Activated CD8-positive, alpha-beta memory T cell treated with anti-CD3 and anti-CD28 coated beads for 36 hours (primary cell): Measurements from ENCODE around the gene EIF4H. TPM values are rescaled to one million over a fixed set of nuclear protein-coding genes. Genes with fewer than 3 reads are reported as not detected.
"Not testable (repeated sequence)": the region's sequence is repeated elsewhere in the genome, so short reads cannot be mapped to it uniquely, and the experiment has no call there.

Experiments
- CTCF ChIA-PET: fragments of 350-600 bp; sonication (Branson Sonifier 250); formaldehyde crosslinking; loops from one replicate; lab custom pipeline; 2021; ENCODE audit warnings: antibody characterized with exemption; lab: Charles Lee
- POLR2A ChIA-PET: fragments of 350-600 bp; sonication (Branson Sonifier 250); formaldehyde crosslinking; loops from one replicate; lab custom pipeline; 2021; ENCODE audit warnings: antibody characterized with exemption; lab: Charles Lee
- total RNA-seq, 2 experiments: library from RNA; stranded (reverse); gene quantifications; one replicate each; pipeline ENCODE4 v1.2.3, GENCODE V29; 2021

The EIF4H gene
- total RNA-seq, 2 experiments from 2014 or later: 411 to 415 TPM

DNA sequence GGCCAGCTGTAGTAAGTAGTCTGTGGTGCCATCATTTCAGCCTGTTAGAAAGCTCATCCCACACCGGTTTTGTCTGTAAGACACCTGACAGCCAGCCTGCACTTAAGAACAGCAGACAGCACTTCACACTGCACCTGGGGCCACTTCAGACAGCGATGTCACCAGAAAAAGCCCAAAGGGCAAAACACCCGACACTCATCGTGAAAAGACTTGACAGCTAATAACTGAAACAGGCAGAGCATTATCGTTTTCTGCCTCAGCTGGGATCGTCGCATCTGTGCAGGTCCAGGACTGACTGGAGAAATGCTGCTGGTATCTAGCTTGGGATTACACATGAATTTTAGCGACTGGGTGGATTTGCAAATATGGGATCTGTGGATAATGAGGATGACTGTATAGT is 18.9 kb downstream of the EIF4H start:
- CTCF ChIA-PET: interaction anchor here (0.6 to 2.3 kb wide), 4 partner anchors 9 to 208 kb away, joined by 3 to 11 read pairs (median 4); no protein-coding TSS in a partner anchor
- POLR2A ChIA-PET: interaction anchor here (0.6 kb wide), 1 partner anchor 67 kb away, joined by 3 read pairs; no protein-coding TSS in a partner anchor

DNA sequence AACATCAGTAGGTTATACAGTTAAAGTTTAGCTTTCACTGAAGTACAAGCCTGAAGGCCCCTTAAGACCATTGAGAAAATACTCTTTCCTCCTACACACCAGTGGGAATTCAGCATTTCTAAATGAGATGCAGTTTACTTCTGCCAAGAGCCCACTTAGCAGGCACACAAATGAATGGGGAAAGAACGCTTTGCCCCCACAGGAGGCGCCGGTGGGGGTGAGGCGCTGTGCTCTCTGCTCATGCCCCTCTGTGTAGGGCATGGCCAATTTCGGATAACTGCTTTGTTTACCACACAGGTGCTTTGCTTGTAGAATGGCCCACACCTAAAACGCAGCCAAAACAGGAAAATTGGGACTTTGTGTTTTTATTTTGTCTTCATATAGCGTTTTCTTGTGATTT is 19.8 kb downstream of the EIF4H start:
- ChIA-PET CTCF (interaction anchor here (1.4 to 2.3 kb wide), 2 partner anchors 10 to 13 kb away, joined by 4 to 11 read pairs; no protein-coding TSS in a partner anchor), POLR2A (no interaction called here)

DNA sequence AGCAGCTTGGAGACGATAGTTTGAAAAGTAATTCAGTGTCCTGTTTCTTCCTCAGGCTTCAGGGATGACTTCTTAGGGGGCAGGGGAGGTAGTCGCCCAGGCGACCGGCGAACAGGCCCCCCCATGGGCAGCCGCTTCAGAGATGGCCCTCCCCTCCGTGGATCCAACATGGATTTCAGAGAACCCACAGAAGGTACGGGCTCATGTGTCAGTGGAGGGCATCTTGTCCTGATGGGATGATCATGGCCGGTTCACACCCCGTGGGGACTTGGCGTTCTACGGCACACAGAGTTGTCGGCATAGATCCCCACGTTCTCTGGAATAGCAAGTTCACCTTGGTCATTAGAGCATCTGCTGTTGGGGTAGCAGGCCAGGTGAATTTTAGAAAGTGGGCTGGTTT is 20.5 kb downstream of the EIF4H start:
- POLR2A ChIA-PET: no interaction called here
- CTCF ChIA-PET: no interaction called here

DNA sequence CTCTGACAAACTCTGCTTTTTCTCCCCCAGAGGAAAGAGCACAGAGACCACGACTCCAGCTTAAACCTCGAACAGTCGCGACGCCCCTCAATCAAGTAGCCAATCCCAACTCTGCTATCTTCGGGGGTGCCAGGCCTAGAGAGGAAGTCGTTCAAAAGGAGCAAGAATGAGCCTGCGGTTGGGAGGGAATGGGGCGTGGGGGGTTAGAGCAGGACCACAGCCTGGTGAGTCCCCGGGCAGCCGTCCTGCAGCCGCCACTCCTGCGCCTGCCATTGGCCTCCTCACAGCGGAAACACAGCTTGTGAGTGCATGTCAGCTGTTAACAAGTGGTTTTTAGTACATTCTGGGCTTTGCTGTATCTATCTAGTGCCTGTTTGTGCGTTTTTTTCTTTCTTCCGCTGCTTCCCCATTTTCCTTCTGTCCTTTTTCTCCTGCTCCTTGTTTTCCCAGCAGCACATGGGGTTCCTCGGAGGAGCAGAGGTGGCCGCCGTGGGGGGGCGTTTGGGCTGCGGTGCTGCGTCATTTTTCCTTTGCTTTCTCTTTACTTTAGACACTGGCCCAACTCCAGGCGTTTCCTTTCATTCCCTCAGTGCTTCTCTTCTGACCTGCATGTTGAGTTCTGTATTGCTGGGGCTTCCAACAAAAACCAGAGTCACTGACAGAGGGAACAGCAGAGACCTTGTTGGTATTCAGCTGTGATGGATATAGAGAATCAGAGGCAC is 21.1 kb downstream of the EIF4H start:
- CTCF ChIA-PET: not testable (repeated sequence)

DNA sequence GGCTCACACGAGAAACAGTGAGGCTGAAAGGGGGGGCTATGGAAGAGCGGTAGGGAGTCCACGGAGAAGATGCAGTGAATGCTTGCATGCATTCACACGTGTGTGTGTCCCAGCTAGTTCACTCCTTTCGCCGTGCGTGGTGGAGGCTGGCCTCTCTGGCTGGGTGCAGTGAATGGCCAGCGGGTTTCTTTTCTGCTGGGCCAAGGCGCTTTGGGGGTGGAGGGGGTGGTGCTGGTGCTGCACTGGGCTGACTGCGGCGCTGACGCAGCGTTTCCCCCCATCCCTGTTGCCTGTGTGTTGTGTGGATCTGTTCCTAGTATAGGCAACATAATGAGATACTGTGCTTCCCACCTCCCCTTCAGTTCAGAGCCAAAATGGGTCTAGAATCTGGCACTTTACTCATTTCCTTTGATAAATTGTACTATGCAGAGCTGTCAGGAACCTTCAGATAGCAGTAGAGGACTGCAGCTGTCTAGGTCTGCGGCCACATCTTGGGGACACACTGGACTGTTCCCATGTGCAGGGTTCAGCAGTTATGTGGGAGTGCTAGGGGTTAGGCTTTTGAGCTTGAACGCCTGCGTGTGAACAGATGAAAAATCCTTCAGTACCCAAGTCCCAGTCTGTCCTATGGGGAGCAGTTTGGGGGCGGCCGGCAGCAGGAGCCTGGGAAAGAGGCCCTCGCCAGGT is 22.0 kb downstream of the EIF4H start:
- CTCF ChIA-PET: interaction anchor here (3.2 kb wide), 1 partner anchor 11 kb away, joined by 11 read pairs; no protein-coding TSS in a partner anchor
- POLR2A ChIA-PET: not testable (repeated sequence)

More for the DNA sequence above, 21.1 kb downstream of the EIF4H start:
- POLR2A ChIA-PET: not testable (repeated sequence)

DNA sequence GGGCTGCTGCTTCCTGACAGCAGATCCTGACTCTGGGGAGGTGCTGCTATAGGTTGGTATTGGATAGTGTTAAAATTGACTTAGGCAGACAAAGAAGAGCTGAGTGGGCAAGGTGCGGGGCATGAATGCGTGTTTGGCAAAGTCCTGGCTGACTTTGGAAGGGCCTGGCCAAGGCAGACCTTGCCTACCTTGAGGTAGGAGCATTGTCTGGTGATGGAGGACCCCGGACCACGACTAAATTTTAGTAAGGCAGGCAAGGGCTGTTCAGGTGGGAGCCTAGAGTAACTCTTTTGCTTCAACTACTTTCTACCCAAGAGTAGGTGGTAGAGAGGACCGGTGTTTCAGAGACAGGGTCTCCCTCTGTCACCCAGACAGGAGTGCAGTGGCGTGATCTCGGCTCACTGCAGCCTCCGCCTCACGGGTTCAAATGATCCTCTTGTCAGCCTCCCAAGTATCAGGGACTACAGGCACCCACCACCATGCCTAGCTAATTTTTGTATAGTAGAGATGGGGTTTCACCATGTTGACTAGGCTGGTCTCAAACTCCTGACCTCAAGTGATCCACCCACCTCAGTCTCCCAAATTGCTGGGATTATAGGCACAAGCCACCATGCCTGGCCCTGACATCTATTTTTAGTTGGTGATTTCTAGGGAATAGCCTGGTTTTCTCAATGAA is 23.4 kb downstream of the EIF4H start:
- POLR2A ChIA-PET: interaction anchor here (0.6 kb wide), 1 partner anchor 235 kb away, joined by 3 read pairs; no protein-coding TSS in a partner anchor
- CTCF ChIA-PET: interaction anchor here (1.5 to 3.2 kb wide), 2 partner anchors 9 to 203 kb away, joined by 3 to 11 read pairs; no protein-coding TSS in a partner anchor

DNA sequence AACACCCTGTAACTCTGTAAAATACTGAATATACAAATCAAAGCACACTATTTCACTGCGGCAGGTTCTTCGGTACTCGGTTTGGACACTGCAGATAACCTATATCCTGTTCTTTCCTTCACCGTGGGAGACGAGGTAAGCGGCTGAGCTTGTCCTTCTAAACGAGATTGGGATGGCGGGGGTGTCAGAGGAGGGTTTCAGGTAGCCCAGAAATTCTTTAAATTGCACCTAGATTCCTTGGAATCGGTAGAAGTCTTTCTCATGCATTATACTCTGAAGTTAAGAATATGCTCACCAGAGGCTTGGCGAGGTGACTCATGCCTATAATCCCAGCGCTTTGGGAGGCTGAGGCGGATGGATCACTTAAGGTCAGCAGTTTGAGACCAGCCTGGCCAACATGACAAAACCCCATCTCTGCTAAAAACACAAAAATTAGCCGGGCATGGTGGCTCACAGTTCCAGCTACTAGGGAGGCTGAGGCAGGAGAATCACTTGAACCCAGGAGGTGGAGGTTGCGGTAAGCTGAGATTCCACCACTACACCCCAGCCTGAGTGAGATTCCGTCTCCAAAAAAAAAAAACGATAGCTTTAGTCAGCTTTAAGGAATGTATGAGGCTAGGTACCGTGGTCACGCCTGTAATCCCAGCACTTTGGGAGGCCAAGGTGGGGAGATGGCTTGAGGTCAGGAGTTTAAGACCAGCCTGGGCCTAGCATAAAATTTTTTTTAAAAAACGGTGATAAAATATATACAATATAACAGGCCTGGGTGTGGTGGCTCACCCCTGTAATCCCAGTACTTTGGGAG is 25.6 kb downstream of the EIF4H start:
- CTCF ChIA-PET: interaction anchor here (0.6 to 1.0 kb wide), 2 partner anchors 66 to 367 kb away, joined by 3 to 4 read pairs; no protein-coding TSS in a partner anchor
- POLR2A ChIA-PET: interaction anchor here (0.7 kb wide), 1 partner anchor 24 kb away, joined by 3 read pairs; no protein-coding TSS in a partner anchor

DNA sequence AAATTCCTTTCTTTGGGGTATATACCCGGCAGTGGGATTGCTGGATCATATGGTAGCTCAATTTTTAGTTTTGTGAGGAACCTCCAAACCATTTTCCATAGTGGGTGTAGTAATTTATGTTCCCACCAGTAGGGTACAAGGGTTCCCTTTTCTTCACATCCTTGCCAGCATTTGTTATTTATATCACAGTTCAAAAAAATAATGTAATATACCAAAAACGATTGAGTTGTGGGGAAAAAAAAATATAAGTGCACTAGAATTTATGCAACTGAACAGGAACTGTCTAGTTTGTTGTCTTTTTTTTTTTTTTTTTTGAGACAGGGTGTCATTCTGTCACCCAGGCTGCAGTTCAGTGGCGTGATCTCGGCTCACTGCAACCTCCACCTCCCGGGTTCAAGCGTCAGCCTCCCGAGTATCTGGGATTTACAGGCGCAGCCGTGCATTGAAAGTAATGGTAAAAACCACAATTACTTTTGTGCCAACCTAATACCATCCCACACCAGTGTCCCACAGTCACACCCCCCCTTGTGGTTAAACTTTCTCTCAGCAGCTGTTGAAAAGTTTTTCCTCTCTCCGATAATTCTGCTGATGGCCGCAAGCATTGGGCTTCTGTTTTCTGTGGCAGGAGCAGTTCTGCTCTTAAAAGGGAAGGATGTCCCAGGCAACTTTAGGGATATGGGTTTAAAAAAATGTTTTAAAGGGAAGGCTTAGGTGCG is 28.8 kb downstream of the EIF4H start:
- ChIA-PET CTCF (interaction anchor here (0.7 kb wide), 1 partner anchor 38 kb away, joined by 3 read pairs; no protein-coding TSS in a partner anchor), POLR2A (no interaction called here)

DNA sequence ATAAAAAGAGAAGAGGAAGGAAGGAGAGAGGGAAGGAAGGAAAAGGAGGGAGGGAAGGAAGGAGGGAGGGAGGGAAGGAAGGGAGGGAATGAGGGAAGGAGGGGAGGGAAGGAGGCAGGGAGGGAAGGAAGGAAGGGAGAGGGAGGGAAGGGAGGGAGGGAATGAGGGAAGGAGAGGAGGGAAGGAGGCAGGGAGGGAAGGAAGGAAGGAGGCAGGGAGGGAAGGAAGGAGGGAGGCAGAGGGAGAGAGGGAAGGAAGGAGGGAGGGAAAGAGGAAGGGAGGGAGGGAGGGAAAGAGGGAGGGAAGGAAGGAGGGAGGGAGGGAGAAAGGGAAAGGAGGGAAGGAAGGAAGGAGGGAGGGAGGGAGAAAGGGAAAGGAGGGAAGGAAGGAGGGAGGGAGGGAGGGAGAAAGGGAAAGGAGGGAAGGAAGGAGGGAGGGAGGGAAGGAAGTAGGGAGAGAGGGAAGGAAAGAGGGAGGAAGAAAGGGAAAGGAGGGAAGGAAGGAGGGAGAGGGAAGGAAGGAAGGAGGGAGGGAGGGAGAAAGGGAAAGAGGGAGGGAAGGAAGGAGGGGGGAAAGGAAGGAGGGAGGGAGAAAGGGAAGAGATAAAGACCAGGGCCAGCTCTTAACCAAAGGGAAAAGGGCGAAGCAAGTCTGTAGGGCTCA is 29.9 kb downstream of the EIF4H start:
- ChIA-PET POLR2A (no interaction called here), CTCF (interaction anchor here (0.6 to 5.6 kb wide), 2 partner anchors 140 to 199 kb away, joined by 3 to 74 read pairs; no protein-coding TSS in a partner anchor)

DNA sequence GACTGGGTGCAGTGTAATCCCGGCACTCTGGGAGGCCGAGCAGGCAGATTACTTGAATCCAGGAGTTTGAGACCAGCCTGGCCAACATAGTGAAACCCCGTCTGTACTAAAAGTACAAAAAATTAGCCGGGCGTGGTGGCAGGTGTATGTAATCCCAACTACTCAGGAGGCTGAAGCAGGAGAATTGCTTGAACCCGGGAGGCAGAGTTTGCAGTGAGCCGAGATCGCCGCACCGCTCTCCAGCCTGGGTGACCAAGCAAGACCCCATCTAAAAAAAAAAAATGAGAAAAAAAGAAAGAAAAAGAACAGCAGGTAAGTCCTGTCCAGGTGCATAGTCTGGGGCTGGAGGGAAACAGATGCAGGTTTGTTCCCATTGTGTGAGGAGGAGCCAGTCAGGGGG is 31.9 kb downstream of the EIF4H start:
- POLR2A ChIA-PET: not testable (repeated sequence)
- CTCF ChIA-PET: interaction anchor here (0.6 to 5.6 kb wide), 33 partner anchors 9 to 214 kb away, joined by 3 to 74 read pairs (median 4); partner anchors contain the start of gene LIMK1

DNA sequence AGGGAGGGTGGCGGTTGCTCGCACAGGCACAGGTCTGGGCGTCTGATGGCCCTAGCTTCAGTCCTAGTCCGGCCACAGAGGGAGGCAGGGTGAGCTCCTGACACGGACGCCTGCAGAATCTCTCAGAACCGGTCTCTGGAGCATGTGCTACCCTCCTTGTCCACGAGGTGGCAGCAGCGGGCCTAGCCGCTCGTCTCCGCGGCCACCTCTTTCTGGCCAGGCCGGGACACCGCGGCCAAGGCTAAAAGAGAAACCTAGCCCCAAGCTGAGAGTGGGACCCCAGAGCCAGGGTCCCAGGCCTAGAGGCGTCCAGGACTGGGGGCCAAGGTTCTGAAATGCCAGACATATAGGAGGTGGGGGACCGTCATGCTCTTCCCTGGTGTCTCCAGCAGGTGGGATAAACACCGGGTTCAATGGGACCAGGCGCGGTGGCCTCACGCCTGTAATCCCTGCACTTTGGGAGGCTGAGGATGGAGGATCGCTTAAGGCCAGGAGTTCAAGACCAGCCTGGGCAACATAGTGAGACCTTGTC is 32.5 kb downstream of the EIF4H start:
- POLR2A ChIA-PET: no interaction called here
- CTCF ChIA-PET: interaction anchor here (0.6 to 5.6 kb wide), 38 partner anchors 8 to 900 kb away, joined by 3 to 74 read pairs (median 4); partner anchors contain the start of gene LIMK1

DNA sequence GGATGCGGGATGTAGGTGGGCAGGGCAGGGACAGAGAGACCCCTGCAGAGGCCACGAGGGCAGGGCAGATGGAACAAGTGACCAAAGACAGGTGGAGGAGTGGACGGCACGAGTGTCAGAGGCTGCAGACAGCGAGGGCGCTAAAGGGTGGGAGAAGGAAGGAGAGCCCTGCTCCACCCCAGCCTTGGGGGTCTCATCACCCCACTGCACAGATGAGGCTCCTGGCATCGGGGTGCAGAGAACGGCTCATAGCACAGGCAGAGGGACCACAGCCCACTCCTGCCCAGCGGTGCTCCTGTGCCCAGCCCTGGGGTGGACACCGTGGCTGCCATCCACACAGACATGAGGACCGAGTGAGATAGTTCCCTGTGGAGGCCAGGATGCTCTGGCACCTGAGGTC is 33.4 kb downstream of the EIF4H start:
- ChIA-PET POLR2A (no interaction called here), CTCF (interaction anchor here (0.6 to 5.6 kb wide), 15 partner anchors 10 to 360 kb away, joined by 3 to 74 read pairs (median 5); no protein-coding TSS in a partner anchor)

DNA sequence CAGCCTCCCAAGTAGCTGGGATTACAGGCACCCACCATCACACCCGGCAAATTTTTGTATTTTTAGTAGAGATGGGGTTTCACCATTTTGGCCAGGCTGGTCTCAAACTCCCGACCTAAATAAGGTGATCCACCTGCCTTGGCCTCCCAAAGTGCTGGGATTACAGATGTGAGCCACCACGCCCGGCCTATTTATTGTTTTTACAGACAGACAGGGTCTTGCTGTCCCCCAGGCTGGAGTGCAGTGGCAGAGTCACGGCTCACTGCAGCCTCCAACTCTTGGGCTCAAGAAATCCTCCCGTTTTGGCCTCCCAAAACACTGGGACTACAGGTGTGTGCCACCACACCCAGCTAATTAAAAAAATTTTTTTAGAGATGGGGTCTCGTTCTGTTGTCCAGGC is 34.1 kb downstream of the EIF4H start:
- POLR2A ChIA-PET: not testable (repeated sequence)
- CTCF ChIA-PET: interaction anchor here (5.6 kb wide), 1 partner anchor 194 kb away, joined by 74 read pairs; no protein-coding TSS in a partner anchor

DNA sequence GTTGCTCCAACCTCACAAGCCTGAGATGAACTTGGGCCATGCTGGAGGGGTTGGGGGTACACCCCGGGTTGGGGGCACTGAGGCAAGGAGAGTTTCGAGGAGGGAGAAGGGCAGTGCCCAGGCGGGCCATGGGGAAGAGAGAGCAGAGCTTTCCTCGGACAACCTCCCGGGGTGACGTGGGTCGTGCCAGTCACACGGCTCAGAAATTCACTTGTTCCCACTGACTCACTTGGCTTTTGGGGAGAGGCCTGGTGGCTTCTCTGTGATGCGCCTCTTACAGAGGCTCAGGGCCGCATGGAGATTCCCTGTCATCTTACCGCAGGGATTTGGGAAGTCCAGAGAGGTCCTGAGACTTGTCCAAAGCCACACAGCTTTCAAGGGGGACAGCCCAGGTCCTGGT is 38.5 kb downstream of the EIF4H start:
- CTCF ChIA-PET: no interaction called here
- POLR2A ChIA-PET: no interaction called here

DNA sequence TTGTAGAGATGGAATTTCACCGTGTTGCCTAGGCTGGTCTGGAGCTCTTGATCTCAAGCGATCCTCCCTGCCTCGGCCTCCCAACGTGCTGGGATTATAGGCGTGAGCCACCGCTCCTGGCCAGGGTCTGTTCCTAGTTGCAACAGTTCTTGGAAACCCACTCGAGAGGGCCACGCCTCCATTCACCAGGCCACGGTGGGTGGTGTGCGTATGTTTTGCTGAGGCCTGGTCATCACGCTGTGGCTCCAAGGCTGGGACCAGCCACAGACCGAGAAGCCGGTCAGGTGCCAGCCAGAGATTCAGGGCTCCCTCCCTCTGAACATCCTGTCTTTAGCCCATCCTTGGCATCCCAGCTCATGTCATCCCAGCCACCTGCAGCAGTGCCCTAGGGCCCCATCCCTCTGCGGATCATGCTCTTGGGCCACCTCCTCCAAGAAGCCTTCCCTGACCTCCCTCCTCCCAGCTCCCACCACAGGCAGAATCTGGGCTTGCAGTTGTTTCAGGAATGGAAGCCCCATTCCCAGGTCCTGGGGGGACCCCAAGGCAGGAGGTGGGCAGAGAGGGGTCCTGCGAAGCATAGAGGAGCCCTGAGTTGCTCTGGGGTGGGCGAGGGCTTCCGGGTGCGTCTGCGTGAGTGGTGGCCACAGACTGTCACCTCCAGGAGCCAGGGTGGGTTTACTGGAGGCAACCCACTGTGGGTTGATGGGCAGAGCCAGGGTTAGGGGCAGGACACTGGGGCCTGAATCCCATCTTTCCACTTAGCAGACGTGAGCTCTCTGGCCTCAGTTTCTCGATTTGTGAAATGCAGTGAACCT is 40.9 kb downstream of the EIF4H start:
- CTCF ChIA-PET: interaction anchor here (1.4 kb wide), 1 partner anchor 9 kb away, joined by 6 read pairs; no protein-coding TSS in a partner anchor
- POLR2A ChIA-PET: no interaction called here

DNA sequence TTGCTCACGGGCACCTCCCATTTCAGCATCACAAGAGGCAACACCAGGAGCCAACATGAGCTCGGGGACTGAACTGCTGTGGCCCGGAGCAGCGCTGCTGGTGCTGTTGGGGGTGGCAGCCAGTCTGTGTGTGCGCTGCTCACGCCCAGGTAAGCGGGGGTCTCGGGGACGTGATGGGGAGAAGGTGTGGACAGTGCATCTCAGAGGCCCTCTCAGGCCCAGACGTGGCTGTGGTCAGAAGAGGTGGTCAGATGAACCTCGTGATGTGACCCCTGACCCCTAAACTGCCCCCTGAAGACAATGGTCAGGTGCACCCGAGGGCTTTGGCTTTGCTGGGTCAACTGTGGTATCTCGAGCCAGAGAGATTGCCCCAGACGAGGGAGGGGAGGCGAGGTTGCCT is 41.8 kb downstream of the EIF4H start:
- ChIA-PET POLR2A (no interaction called here), CTCF (no interaction called here)
